ENCODE measurements around the gene KCNH1.

KCNH1 gene

GRCh38 chr1:210918893-210919292 lies 215.1 kb downstream of the KCNH1 start:
- DNase-seq = no peak

GRCh38 chr1:210917560-210918169 lies 216.3 kb downstream of the KCNH1 start:
- no peak for DNase-seq

- DNase-seq = no peak
Observed at GRCh38 chr1:210916548-210916947, 217.4 kb downstream of the KCNH1 start.

GRCh38 chr1:210915890-210916507 lies 217.9 kb downstream of the KCNH1 start:
- no peak for DNase-seq

- DNase-seq = no peak
Observed at GRCh38 chr1:210912752-210913151, 221.2 kb downstream of the KCNH1 start.

- no peak for DNase-seq
Observed at GRCh38 chr1:210910020-210910575, 223.8 kb downstream of the KCNH1 start.

GRCh38 chr1:210908791-210909190 lies 225.2 kb downstream of the KCNH1 start:
- no peak for DNase-seq

- no peak for DNase-seq
Observed at GRCh38 chr1:210908257-210908656, 225.7 kb downstream of the KCNH1 start.

GRCh38 chr1:210907251-210907805 lies 226.6 kb downstream of the KCNH1 start:
- DNase-seq = no peak

- no peak for DNase-seq
Observed at GRCh38 chr1:210905944-210906453, 227.9 kb downstream of the KCNH1 start.

- no peak for DNase-seq
Observed at GRCh38 chr1:210905365-210905904, 228.5 kb downstream of the KCNH1 start.

- DNase-seq = no peak
Observed at GRCh38 chr1:210901981-210902770, 231.8 kb downstream of the KCNH1 start.

- no peak for DNase-seq
Observed at GRCh38 chr1:210900820-210901219, 233.1 kb downstream of the KCNH1 start.

- no peak for DNase-seq
Observed at GRCh38 chr1:210900079-210900478, 233.9 kb downstream of the KCNH1 start.

- DNase-seq = no peak
Observed at GRCh38 chr1:210899676-210900075, 234.3 kb downstream of the KCNH1 start.

- no peak for DNase-seq
Observed at GRCh38 chr1:210898473-210898872, 235.5 kb downstream of the KCNH1 start.

GRCh38 chr1:210883821-210884220 lies 250.1 kb downstream of the KCNH1 start:
- peak; percentile 53 for DNase-seq

GRCh38 chr1:210882414-210883221 lies 251.3 kb downstream of the KCNH1 start:
- DNase-seq = peak; percentile 69

- DNase-seq = no peak
Observed at GRCh38 chr1:210878564-210878963, 255.4 kb downstream of the KCNH1 start.

GRCh38 chr1:210876275-210876674 lies 257.7 kb downstream of the KCNH1 start:
- DNase-seq = no peak

- no peak for DNase-seq
Observed at GRCh38 chr1:210866532-210866931, 267.4 kb downstream of the KCNH1 start.

- no peak for DNase-seq
Observed at GRCh38 chr1:210857705-210858104, 276.2 kb downstream of the KCNH1 start.
